Stomach (tissue), 4 donors: ENCODE results near the gene ATG7.

Experiments
- CTCF ChIP-seq, 7 experiments: fragments of 450-650 bp in 4 of 7; fragments of 200-600 bp in 3 of 7; sonication (generic) in 3 of 7; IDR thresholded peaks; one replicate each; pipeline ENCODE4 v1.5.1; 2016 to 2019; ENCODE audit warnings: antibody characterized with exemption in 7 of 7, control low read depth in 2 of 7, mild to moderate bottlenecking in 1 of 7
- EP300 ChIP-seq: sonication (generic); formaldehyde crosslinking; IDR thresholded peaks from one replicate; pipeline ENCODE4 v1.6.1; 2017; ENCODE audit warnings: antibody characterized with exemption

GRCh38 chr3:11424277-11424676 is 152.1 kb downstream of the ATG7 start:
- TF ChIP-seq CTCF (IDR thresholded peaks at IDR 0.05) (no peak), EP300 (no peak)
